GM12878 (cell line): ENCODE data around the gene TRDMT1. TPM values are rescaled to one million over a fixed set of nuclear protein-coding genes. Genes with fewer than 3 reads are reported as not detected.

Source experiments
- ATAC-seq: fragments of 200-7000 bp; cut with Tn5 transposase; 3 replicates; pipeline ENCODE4 v1.9.1; 2020; ENCODE audit warnings: mild to moderate bottlenecking, moderate library complexity
- BruUV-seq: library from RNA; stranded (reverse); fragments of 400-500 nt; replicated peaks from 2 replicates; lab custom pipeline; 2021; lab: Mats Ljungman, UMichigan
- CTCF ChIA-PET: fragments of 300-600 bp; sonication (Branson Sonifier 250); formaldehyde crosslinking; extraction: SDS; loops from one replicate; lab custom pipeline; 2021; ENCODE audit warnings: inconsistent platforms; lab: Yijun Ruan, JAX
- POLR2A ChIA-PET: fragments of 350-600 bp; formaldehyde crosslinking; extraction: SDS; loops from one replicate; lab custom pipeline; 2021; ENCODE audit warnings: inconsistent platforms; lab: Charles Lee
- RAD21 ChIA-PET: fragments of 300-600 bp; sonication (Branson Sonifier 250); formaldehyde crosslinking; loops from one replicate; lab custom pipeline; 2023; ENCODE audit warnings: antibody characterized with exemption; ENCODE audit not compliant: unreplicated experiment; lab: Charles Lee
- SMC1A ChIA-PET: fragments of 300-600 bp; sonication (Branson Sonifier 250); formaldehyde crosslinking; loops from one replicate; lab custom pipeline; 2023; ENCODE audit not compliant: unreplicated experiment, uncharacterized antibody; lab: Charles Lee
- DNase-seq: peaks from one replicate; pipeline ENCODE4 v3.0.0-alpha.2; 2011; ENCODE audit warnings: low read depth, low spot score
- FAIRE-seq: peaks from 3 replicates; lab custom pipeline; 2011; peaks lifted over from hg19 to GRCh38; lab: Jason Lieb, UNC
- H2AFZ ChIP-seq: 2 replicates; pipeline ENCODE4 v1.6.0; 2011; ENCODE audit warnings: low read depth, low read length, control low read depth; ENCODE audit not compliant: control insufficient read depth
- H3K27ac ChIP-seq: 2 replicates; pipeline ENCODE4 v1.5.1; 2011; ENCODE audit warnings: control low read depth; ENCODE audit not compliant: control insufficient read depth, insufficient read depth
- H3K27me3 ChIP-seq, 2 experiments: replicated peaks in 1 of 2; 2 replicates each; pipeline versions ENCODE4 v1.6.0 to v1.6.1; 2011; ENCODE audit warnings: low read length in 1 of 2; ENCODE audit not compliant: control insufficient read depth in 2 of 2, insufficient read depth in 2 of 2
- H3K36me3 ChIP-seq, 2 experiments: 2 replicates each; pipeline ENCODE4 v1.5.1; 2011; ENCODE audit warnings: low read length in 1 of 2; ENCODE audit not compliant: control insufficient read depth in 2 of 2, insufficient read depth in 2 of 2
- H3K4me1 ChIP-seq: 2 replicates; pipeline ENCODE4 v1.6.1; 2011; ENCODE audit warnings: mild to moderate bottlenecking, low read length, moderate library complexity, mixed read lengths; ENCODE audit not compliant: control insufficient read depth, insufficient read depth
- H3K4me2 ChIP-seq: 2 replicates; pipeline ENCODE4 v1.6.0; 2011; ENCODE audit warnings: control low read depth; ENCODE audit not compliant: control insufficient read depth, insufficient read depth
- H3K4me3 ChIP-seq: fragments of 200-600 bp; sonication (generic); 2 replicates; pipeline ENCODE4 v1.5.1; 2016
- H3K79me2 ChIP-seq: 2 replicates; pipeline ENCODE4 v1.6.0; 2011; ENCODE audit warnings: low read length; ENCODE audit not compliant: control insufficient read depth, insufficient read depth
- H3K9ac ChIP-seq: 2 replicates; pipeline ENCODE4 v1.8.0; 2011; ENCODE audit warnings: low read length, control low read depth, mixed read lengths; ENCODE audit not compliant: control insufficient read depth, insufficient read depth
- H3K9me3 ChIP-seq: replicated peaks from 3 replicates; pipeline ENCODE4 v1.5.1; 2011; ENCODE audit warnings: mild to moderate bottlenecking, low read length; ENCODE audit not compliant: control insufficient read depth, insufficient read depth
- H4K20me1 ChIP-seq: 2 replicates; pipeline ENCODE4 v1.6.0; 2011; ENCODE audit not compliant: control insufficient read depth, insufficient read depth
- BCL11A ChIP-seq: IDR thresholded peaks from 2 replicates; pipeline ENCODE4 v1.6.1; 2011; ENCODE audit warnings: low read depth, low read length
- HSF1 ChIP-seq: fragments of 150-350 bp; IDR thresholded peaks from 2 replicates; pipeline ENCODE4 v1.6.1; 2014; ENCODE audit warnings: mild to moderate bottlenecking, low read depth, low read length
- KAT2A ChIP-seq: conservative IDR thresholded peaks from 2 replicates; pipeline ENCODE4 v1.6.1; 2011; ENCODE audit warnings: low read depth, low read length; ENCODE audit not compliant: control insufficient read depth
- KDM1A ChIP-seq: fragments of 200-600 bp; sonication (generic); IDR thresholded peaks from 2 replicates; pipeline ENCODE4 v1.6.1; 2016; ENCODE audit warnings: borderline replicate concordance
- MTA2 ChIP-seq: fragments of 450-650 bp; IDR thresholded peaks from 2 replicates; pipeline ENCODE4 v1.6.1; 2016; ENCODE audit warnings: low read depth, mild to moderate bottlenecking, moderate library complexity
- NBN ChIP-seq: fragments of 450-650 bp; IDR thresholded peaks from 2 replicates; pipeline ENCODE4 v1.6.1; 2016
- NFYA ChIP-seq: IDR thresholded peaks from 2 replicates; pipeline ENCODE4 v1.6.1; 2011; ENCODE audit warnings: low read depth, mild to moderate bottlenecking, low read length, improper control_type of control experiment, borderline replicate concordance
- NR2C1 ChIP-seq: fragments of 450-650 bp; IDR thresholded peaks from 2 replicates; pipeline ENCODE4 v1.6.1; 2017; ENCODE audit warnings: antibody characterized with exemption, mild to moderate bottlenecking, moderate library complexity
- RBBP5 ChIP-seq: fragments of 200-600 bp; sonication (generic); conservative IDR thresholded peaks from 2 replicates; pipeline ENCODE4 v1.6.1; 2016
- WGBS: methylation state at CpG from one replicate; pipeline ENCODE4 v1.1.6; 2016; ENCODE audit warnings: low lambda C conversion rate; ENCODE audit not compliant: insufficient replicate concordance, insufficient coverage; ENCODE audit errors: missing lambda C conversion rate; 5-methylcytosine and 5-hydroxymethylcytosine counted together
- in situ Hi-C: fragments of 300-500 bp; cut with MboI; formaldehyde crosslinking; loops from 9 replicates; pipeline ENCODE4 v1.14.3; 2018; ENCODE audit warnings: mixed read lengths
- intact Hi-C: fragments of 100-400 bp; cut with micrococcal nuclease; formaldehyde crosslinking; loops from one replicate; pipeline ENCODE4 v1.14.2; 2022; ENCODE audit not compliant: unreplicated experiment
- polyA plus RNA-seq, 11 experiments: library from polyadenylated mRNA; depleted of rRNA in 4 of 11; unstranded in 6 of 11; stranded (reverse) in 5 of 11; fragments of >200 nt; fragmentation: Nextera tagmentation in 4 of 11; fragmentation: Illumina TruSeq in 1 of 11; extraction: Ambion mirVana in 4 of 11; extraction: Trizol in 1 of 11; gene quantifications; 1 replicate in 1 of 11; 2 replicates in 10 of 11; pipeline versions ENCODE4 v1.2.1 to v1.2.3, GENCODE V29; 2011 to 2016; ENCODE audit warnings: inconsistent platforms in 2 of 11, missing spikeins in 2 of 11, low read depth in 1 of 11
- total RNA-seq, 4 experiments: library from RNA; depleted of rRNA in 3 of 4; stranded (reverse); fragments of >200 nt in 3 of 4; fragmentation: Illumina TruSeq in 1 of 4; extraction: Trizol in 1 of 4; gene quantifications; 2 replicates each; pipeline versions ENCODE4 v1.2.1 to v1.2.3, GENCODE V29; 2013 to 2021
- TF ChIP-seq, protein P1 (sequence below): fragments of 450-650 bp; IDR thresholded peaks from 2 replicates; pipeline ENCODE4 v1.6.1; 2017; ENCODE audit warnings: antibody characterized with exemption, mild to moderate bottlenecking, moderate library complexity

The TRDMT1 gene
- total and polyA plus RNA-seq, 10 of the 15 experiments (the other 5 are each of a cell fraction or from before 2014, with no cell fraction given): 2.3 to 9.7 (median 4.6) TPM

GRCh38 chr10:17220652-17221100, 19.2 kb upstream of the TRDMT1 start:
- no peak overlapping the region for H3K9ac ChIP-seq
- CTCF ChIA-PET: interaction anchor here (1.3 kb wide), 1 partner anchor 10 kb away, joined by 6 read pairs; no protein-coding TSS in a partner anchor
- no peaks in the 10 kb centered on the region for H4K20me1 ChIP-seq
- intact Hi-C loops (no loop called here), in situ Hi-C loops (loop anchor here (25.0 kb wide), 1 partner anchor 1442 kb away; the partner anchor contains the start of genes ARL5B and NSUN6)
- SMC1A ChIA-PET: interaction anchor here (1.3 kb wide), 2 partner anchors 8 to 15 kb away, joined by 3 to 4 read pairs; no protein-coding TSS in a partner anchor
- H3K27me3 ChIP-seq: no peaks in the 10 kb centered on the region
- 94% methylated on average over 1 of the region's 1 CpG for WGBS
- DNase-seq: no peak
- no peak overlapping the region for H3K4me3 ChIP-seq
- H3K27ac ChIP-seq: no peak overlapping the region
- no peak for ATAC-seq
- H3K36me3 ChIP-seq: no peaks in the 10 kb centered on the region
- BruUV-seq: no TSS peak
- FAIRE-seq: no peak
- H3K79me2 ChIP-seq: no peaks in the 10 kb centered on the region
- no peak overlapping the region for H3K4me2 ChIP-seq
- no peaks in the 10 kb centered on the region for H3K9me3 ChIP-seq
- peaks cover 11% of the 10 kb centered on the region for H3K4me1 ChIP-seq
- TF ChIP-seq HSF1 (no peak), NFYA (no peak), NR2C1 (no peak), RBBP5 (no peak), MTA2 (no peak), KAT2A (no peak), NBN (no peak), KDM1A (no peak), BCL11A (no peak)
- TF ChIP-seq, protein P1, sequence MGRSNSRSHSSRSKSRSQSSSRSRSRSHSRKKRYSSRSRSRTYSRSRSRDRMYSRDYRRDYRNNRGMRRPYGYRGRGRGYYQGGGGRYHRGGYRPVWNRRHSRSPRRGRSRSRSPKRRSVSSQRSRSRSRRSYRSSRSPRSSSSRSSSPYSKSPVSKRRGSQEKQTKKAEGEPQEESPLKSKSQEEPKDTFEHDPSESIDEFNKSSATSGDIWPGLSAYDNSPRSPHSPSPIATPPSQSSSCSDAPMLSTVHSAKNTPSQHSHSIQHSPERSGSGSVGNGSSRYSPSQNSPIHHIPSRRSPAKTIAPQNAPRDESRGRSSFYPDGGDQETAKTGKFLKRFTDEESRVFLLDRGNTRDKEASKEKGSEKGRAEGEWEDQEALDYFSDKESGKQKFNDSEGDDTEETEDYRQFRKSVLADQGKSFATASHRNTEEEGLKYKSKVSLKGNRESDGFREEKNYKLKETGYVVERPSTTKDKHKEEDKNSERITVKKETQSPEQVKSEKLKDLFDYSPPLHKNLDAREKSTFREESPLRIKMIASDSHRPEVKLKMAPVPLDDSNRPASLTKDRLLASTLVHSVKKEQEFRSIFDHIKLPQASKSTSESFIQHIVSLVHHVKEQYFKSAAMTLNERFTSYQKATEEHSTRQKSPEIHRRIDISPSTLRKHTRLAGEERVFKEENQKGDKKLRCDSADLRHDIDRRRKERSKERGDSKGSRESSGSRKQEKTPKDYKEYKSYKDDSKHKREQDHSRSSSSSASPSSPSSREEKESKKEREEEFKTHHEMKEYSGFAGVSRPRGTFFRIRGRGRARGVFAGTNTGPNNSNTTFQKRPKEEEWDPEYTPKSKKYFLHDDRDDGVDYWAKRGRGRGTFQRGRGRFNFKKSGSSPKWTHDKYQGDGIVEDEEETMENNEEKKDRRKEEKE: no peak
- POLR2A ChIA-PET: interaction anchor here (0.6 to 2.5 kb wide), 3 partner anchors 9 to 1136 kb away, joined by 4 to 7 read pairs (median 5); no protein-coding TSS in a partner anchor
- H2AFZ ChIP-seq: no peak overlapping the region
- RAD21 ChIA-PET: interaction anchor here (0.6 kb wide), 1 partner anchor 385 kb away, joined by 3 read pairs; no protein-coding TSS in a partner anchor
